Lower lobe of right lung (tissue), 2 donors: ENCODE measurements around the gene COQ9. TPM values are rescaled to one million over a fixed set of nuclear protein-coding genes. Genes with fewer than 3 reads are reported as not detected.
"Not testable (repeated sequence)": the region's sequence is repeated elsewhere in the genome, so short reads cannot be mapped to it uniquely, and the experiment has no call there.

Experiments used
- ATAC-seq, 2 donors: fragments of 200-7000 bp; cut with Tn5 transposase; one replicate each; pipeline ENCODE4 v1.9.1; 2020 to 2022; ENCODE audit warnings: mild to moderate bottlenecking in 2 of 2, moderate library complexity in 2 of 2
- DNase-seq: peaks from one replicate; pipeline ENCODE4 v3.0.0-alpha.2; 2020
- H3K27ac ChIP-seq: fragments of 200-600 bp; one replicate; pipeline ENCODE4 v1.8.0; 2022
- H3K27me3 ChIP-seq: fragments of 200-600 bp; one replicate; pipeline ENCODE4 v1.8.0; 2022; ENCODE audit warnings: low read depth
- H3K36me3 ChIP-seq: fragments of 200-600 bp; one replicate; pipeline ENCODE4 v1.8.0; 2022; ENCODE audit warnings: mild to moderate bottlenecking
- H3K4me1 ChIP-seq: fragments of 200-600 bp; one replicate; pipeline ENCODE4 v1.8.0; 2022
- H3K4me3 ChIP-seq: fragments of 200-600 bp; one replicate; pipeline ENCODE4 v1.8.0; 2022; ENCODE audit warnings: mild to moderate bottlenecking
- H3K9me3 ChIP-seq: fragments of 200-600 bp; one replicate; pipeline ENCODE4 v1.8.0; 2022
- CTCF ChIP-seq: fragments of 200-600 bp; IDR thresholded peaks from one replicate; pipeline ENCODE4 v1.8.0; 2022; ENCODE audit warnings: antibody characterized with exemption, mild to moderate bottlenecking
- intact Hi-C: fragments of 100-400 bp; cut with DNase I; formaldehyde crosslinking; loops from one replicate; pipeline ENCODE4 v1.11.0; 2022
- total RNA-seq: library from RNA; stranded (reverse); fragmentation: NEBNext Ultra II Directional; extraction: Animal tissue kit (Norgen Biotek cat#: 25700); gene quantifications from one replicate; pipeline ENCODE4 v1.2.1, GENCODE V29; 2021
- donor health status: DM: no; HTN: yes; CAD: no; lungs with severe emphysema.

The COQ9 gene
- total RNA-seq, 1 donor from 2014 or later: 37.2 TPM

GRCh38 chr16:57427824-57428223 is 19.5 kb upstream of the COQ9 start:
- Histone ChIP-seq H3K36me3 (peaks cover 54% of the 10 kb centered on the region), H3K4me1 (peaks cover 5% of the 10 kb centered on the region)
- intact Hi-C loops: no loop called here

GRCh38 chr16:57430955-57431354 is 16.3 kb upstream of the COQ9 start:
- Histone ChIP-seq H3K9me3 (no peaks in the 10 kb centered on the region), H3K36me3 (peaks cover 86% of the 10 kb centered on the region), H3K27ac (no peak overlapping the region), H3K4me1 (no peaks in the 10 kb centered on the region), H3K27me3 (no peaks in the 10 kb centered on the region), H3K4me3 (no peak overlapping the region)
- intact Hi-C loops: no loop called here
- TF ChIP-seq CTCF: no peak
- no peak for ATAC-seq
- no peak for DNase-seq

More at GRCh38 chr16:57427824-57428223, 19.5 kb upstream of the COQ9 start:
- ATAC-seq: no peak
- no peak for DNase-seq
- no peaks in the 10 kb centered on the region for H3K27me3 ChIP-seq
- no peak overlapping the region for H3K4me3 ChIP-seq
- TF ChIP-seq CTCF: no peak
- no peaks in the 10 kb centered on the region for H3K9me3 ChIP-seq
- H3K27ac ChIP-seq: no peak overlapping the region

- Histone ChIP-seq H3K4me1 (no peaks in the 10 kb centered on the region), H3K27me3 (no peaks in the 10 kb centered on the region), H3K36me3 (peaks cover 100% of the 10 kb centered on the region), H3K27ac (no peak overlapping the region), H3K4me3 (no peak overlapping the region), H3K9me3 (no peaks in the 10 kb centered on the region)
- no peak for DNase-seq
- TF ChIP-seq CTCF: no peak
- ATAC-seq: no peak
- intact Hi-C loops: no loop called here
These were observed 14.8 kb upstream of the COQ9 start for GRCh38 chr16:57432505-57432904.

- intact Hi-C loops: no loop called here
- ATAC-seq: no peak
- no peaks in the 10 kb centered on the region for H3K27me3 ChIP-seq
- no peak for TF ChIP-seq CTCF
- no peak overlapping the region for H3K27ac ChIP-seq
- DNase-seq: no peak
- H3K4me1 ChIP-seq: no peaks in the 10 kb centered on the region
- peaks cover 100% of the 10 kb centered on the region for H3K36me3 ChIP-seq
- H3K4me3 ChIP-seq: no peak overlapping the region
- H3K9me3 ChIP-seq: no peaks in the 10 kb centered on the region
These were observed 14.3 kb upstream of the COQ9 start for GRCh38 chr16:57432989-57433388.

GRCh38 chr16:57434003-57434402 is 13.3 kb upstream of the COQ9 start:
- Histone ChIP-seq H3K4me3 (no peak overlapping the region), H3K36me3 (peaks cover 100% of the 10 kb centered on the region), H3K27me3 (no peaks in the 10 kb centered on the region), H3K9me3 (no peaks in the 10 kb centered on the region), H3K27ac (no peak overlapping the region), H3K4me1 (no peaks in the 10 kb centered on the region)
- TF ChIP-seq CTCF: no peak
- intact Hi-C loops: no loop called here
- DNase-seq (no peak), ATAC-seq (no peak)

GRCh38 chr16:57435838-57436237 is 11.4 kb upstream of the COQ9 start:
- H3K27ac ChIP-seq: no peak overlapping the region
- no peak for DNase-seq

GRCh38 chr16:57439947-57440346 is 7.3 kb upstream of the COQ9 start:
- H3K36me3 ChIP-seq: peaks cover 56% of the 10 kb centered on the region
- H3K4me1 ChIP-seq, H3K9me3 ChIP-seq, intact Hi-C loops, ATAC-seq, H3K27me3 ChIP-seq, DNase-seq, H3K27ac ChIP-seq, H3K4me3 ChIP-seq: not testable (repeated sequence)

More at GRCh38 chr16:57435838-57436237, 11.4 kb upstream of the COQ9 start:
- Histone ChIP-seq H3K36me3 (peaks cover 97% of the 10 kb centered on the region), H3K4me1 (no peaks in the 10 kb centered on the region), H3K27me3 (no peaks in the 10 kb centered on the region), H3K9me3 (no peaks in the 10 kb centered on the region), H3K4me3 (no peak overlapping the region)
- intact Hi-C loops: no loop called here
- TF ChIP-seq CTCF: no peak
- no peak for ATAC-seq

GRCh38 chr16:57440551-57440950 is 6.7 kb upstream of the COQ9 start:
- DNase-seq, H3K27ac ChIP-seq, intact Hi-C loops, H3K4me1 ChIP-seq, H3K4me3 ChIP-seq, H3K9me3 ChIP-seq, H3K27me3 ChIP-seq, ATAC-seq: not testable (repeated sequence)
- peaks cover 50% of the 10 kb centered on the region for H3K36me3 ChIP-seq
